AG09309 (cell line): ENCODE results near the gene ARRB2.

Experiments used
- DNase-seq: peaks from one replicate; pipeline ENCODE4 v3.0.0-alpha.2; 2010; ENCODE audit warnings: low read depth
- H3K4me3 ChIP-seq: 2 replicates; pipeline ENCODE4 v1.5.1; 2011; ENCODE audit warnings: mild to moderate bottlenecking, low read depth, low read length, moderate library complexity; ENCODE audit not compliant: control insufficient read depth
- TF ChIP-seq, protein P1 (sequence below): IDR thresholded peaks from 2 replicates; pipeline ENCODE4 v1.5.1; 2011; ENCODE audit warnings: mild to moderate bottlenecking, low read depth, low read length, inconsistent platforms; ENCODE audit not compliant: insufficient read depth, control insufficient read depth; ENCODE audit errors: missing control alignments

The ARRB2 gene

DNA sequence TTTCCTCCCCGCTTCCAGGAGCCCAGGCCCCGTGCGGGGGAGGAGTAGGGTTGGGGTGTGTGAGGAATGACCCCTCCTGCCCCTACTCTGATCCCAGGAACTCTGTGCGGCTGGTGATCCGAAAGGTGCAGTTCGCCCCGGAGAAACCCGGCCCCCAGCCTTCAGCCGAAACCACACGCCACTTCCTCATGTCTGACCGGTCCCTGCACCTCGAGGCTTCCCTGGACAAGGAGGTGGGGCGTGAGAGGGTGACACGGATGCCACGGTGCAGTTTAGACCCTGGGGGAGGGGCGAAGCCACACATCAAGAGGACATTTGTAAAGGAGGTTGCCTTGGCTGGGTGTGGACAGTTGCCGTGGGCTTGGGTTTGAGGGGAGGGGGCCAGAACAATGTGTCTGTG is 7.4 kb downstream of the ARRB2 start:
- no peak for DNase-seq
- TF ChIP-seq, protein P1, sequence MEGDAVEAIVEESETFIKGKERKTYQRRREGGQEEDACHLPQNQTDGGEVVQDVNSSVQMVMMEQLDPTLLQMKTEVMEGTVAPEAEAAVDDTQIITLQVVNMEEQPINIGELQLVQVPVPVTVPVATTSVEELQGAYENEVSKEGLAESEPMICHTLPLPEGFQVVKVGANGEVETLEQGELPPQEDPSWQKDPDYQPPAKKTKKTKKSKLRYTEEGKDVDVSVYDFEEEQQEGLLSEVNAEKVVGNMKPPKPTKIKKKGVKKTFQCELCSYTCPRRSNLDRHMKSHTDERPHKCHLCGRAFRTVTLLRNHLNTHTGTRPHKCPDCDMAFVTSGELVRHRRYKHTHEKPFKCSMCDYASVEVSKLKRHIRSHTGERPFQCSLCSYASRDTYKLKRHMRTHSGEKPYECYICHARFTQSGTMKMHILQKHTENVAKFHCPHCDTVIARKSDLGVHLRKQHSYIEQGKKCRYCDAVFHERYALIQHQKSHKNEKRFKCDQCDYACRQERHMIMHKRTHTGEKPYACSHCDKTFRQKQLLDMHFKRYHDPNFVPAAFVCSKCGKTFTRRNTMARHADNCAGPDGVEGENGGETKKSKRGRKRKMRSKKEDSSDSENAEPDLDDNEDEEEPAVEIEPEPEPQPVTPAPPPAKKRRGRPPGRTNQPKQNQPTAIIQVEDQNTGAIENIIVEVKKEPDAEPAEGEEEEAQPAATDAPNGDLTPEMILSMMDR, result no peak
- H3K4me3 ChIP-seq, result no peak overlapping the region

DNA sequence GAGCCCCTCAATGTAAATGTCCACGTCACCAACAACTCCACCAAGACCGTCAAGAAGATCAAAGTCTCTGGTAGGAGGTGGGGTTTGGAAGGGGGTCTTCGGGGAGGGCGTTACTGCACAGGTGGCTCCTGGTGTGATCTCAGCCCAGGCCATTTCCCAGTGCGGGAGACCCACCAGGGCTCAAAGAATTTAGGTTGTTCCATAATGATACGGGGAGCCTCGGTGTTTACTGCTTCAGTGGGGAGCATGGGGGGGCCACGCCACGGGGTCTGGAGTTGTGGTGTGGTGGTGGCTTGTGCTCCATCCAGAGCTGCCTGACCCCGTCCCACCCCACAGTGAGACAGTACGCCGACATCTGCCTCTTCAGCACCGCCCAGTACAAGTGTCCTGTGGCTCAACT is 7.8 kb downstream of the ARRB2 start:
- no peak overlapping the region for H3K4me3 ChIP-seq
- TF ChIP-seq, protein P1, result no peak
- no peak for DNase-seq

DNA sequence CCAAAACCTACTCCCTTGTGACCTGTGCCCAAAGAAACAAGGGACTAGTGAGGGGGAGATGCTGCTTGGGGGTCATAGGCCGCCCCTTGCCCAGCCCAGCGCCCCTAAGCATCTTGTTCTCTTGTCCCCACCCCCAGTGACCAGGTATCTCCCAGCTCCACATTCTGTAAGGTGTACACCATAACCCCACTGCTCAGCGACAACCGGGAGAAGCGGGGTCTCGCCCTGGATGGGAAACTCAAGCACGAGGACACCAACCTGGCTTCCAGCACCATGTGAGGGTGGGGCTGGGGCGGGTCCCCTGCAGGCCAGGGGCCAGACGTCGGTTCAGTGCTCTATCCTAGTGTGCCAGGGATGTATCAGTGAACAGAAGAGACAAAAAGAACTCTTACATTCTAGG is 8.7 kb downstream of the ARRB2 start:
- no peak for DNase-seq
- TF ChIP-seq, protein P1, result no peak
- no peak overlapping the region for H3K4me3 ChIP-seq

DNA sequence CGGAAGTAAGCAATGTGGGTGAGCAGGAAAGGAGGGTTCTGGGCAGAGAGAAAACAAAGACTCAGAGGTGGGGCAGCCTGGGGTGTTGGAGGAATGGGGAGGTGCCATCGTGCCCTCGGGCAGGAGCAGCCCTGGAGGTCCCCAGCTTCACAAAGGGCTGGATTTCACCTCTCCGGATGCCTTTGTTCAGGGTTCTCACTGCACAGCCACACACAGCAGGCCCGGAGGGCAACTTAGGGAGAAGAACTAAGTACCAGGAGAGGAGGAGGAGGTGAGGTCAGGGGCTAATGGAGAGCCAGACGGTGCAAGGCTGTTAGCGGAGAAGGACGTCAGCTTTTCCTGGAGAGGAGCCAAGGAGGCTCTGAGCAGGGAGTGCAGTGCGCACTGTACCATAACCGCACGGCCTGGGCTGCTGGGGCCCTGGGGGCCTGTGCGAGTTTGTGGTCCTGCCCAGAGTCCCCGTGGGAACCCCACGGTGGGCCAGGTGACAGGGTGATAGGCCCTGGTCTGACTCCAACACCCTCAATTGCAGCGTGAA is 9.3 kb downstream of the ARRB2 start:
- DNase-seq, result no peak
- TF ChIP-seq, protein P1, result no peak
- H3K4me3 ChIP-seq, result no peak overlapping the region

DNA sequence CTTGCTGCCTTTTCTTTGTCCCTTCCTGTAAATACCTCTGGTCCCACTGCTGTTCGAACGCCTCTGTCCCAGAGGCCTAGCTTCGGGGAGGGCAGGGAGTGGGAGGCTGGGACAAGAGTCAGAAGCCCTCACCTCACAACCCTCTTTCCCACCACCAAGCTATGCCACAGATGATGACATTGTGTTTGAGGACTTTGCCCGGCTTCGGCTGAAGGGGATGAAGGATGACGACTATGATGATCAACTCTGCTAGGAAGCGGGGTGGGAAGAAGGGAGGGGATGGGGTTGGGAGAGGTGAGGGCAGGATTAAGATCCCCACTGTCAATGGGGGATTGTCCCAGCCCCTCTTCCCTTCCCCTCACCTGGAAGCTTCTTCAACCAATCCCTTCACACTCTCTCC is 10.4 kb downstream of the ARRB2 start:
- TF ChIP-seq, protein P1, result no peak
- DNase-seq, result no peak
- no peak overlapping the region for H3K4me3 ChIP-seq

DNA sequence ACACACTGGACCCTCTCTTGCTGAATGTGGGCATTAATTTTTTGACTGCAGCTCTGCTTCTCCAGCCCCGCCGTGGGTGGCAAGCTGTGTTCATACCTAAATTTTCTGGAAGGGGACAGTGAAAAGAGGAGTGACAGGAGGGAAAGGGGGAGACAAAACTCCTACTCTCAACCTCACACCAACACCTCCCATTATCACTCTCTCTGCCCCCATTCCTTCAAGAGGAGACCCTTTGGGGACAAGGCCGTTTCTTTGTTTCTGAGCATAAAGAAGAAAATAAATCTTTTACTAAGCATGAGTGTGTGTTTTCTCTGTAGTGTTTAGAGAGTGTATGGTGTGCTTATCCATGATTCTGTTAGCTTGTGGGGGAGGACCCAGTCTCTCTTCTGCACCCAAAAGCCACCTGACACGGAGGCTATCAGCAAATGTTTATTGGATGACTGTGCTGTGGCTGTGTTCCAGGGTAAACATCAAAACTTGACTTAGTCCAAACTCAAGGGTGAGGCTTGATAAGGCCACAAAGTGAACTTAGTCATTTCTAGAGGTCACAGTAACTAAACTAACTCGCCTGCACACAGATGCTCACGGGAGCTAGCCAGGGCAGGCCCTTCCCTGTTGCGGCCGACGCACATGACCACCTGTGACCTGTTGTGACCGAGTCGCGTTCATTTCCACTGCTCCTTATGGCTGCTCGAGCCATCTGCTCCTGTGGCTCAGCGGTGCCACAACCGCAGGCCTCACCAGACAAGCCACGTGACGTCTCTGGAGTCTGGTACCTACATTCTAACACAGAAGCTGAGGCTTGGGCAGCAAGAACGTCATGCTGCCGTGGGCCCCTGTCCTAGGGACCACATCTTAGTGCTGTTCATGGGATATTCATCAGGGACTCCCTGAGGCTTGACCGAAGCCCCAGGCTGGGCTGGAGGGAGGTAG is 11.0 kb downstream of the ARRB2 start:
- no peak for DNase-seq
- TF ChIP-seq, protein P1, result no peak
- H3K4me3 ChIP-seq, result no peak overlapping the region
